ENCODE data around the gene POU6F1.
"Not testable (repeated sequence)": the region's sequence is repeated elsewhere in the genome, so short reads cannot be mapped to it uniquely, and the experiment has no call there.

- TF ChIP-seq, protein P1, sequence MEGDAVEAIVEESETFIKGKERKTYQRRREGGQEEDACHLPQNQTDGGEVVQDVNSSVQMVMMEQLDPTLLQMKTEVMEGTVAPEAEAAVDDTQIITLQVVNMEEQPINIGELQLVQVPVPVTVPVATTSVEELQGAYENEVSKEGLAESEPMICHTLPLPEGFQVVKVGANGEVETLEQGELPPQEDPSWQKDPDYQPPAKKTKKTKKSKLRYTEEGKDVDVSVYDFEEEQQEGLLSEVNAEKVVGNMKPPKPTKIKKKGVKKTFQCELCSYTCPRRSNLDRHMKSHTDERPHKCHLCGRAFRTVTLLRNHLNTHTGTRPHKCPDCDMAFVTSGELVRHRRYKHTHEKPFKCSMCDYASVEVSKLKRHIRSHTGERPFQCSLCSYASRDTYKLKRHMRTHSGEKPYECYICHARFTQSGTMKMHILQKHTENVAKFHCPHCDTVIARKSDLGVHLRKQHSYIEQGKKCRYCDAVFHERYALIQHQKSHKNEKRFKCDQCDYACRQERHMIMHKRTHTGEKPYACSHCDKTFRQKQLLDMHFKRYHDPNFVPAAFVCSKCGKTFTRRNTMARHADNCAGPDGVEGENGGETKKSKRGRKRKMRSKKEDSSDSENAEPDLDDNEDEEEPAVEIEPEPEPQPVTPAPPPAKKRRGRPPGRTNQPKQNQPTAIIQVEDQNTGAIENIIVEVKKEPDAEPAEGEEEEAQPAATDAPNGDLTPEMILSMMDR (IDR thresholded peaks at IDR 0.05; ENCODE audit: low read depth, low read length), result not testable (repeated sequence)
- TF ChIP-seq EZH2phosphoT487 (IDR thresholded peaks at IDR 0.05; ENCODE audit: low read depth), result not testable (repeated sequence)
Measured at GRCh38 chr12:51259600-51259999, 41.7 kb upstream of the POU6F1 start.
